Muscle layer of duodenum (tissue), 2 donors: ENCODE data around the gene SMIM7.

ENCODE experiments used
- H3K27ac ChIP-seq: one replicate; pipeline ENCODE4 v1.7.0; 2013; ENCODE audit warnings: mild to moderate bottlenecking, low read length
- H3K27me3 ChIP-seq: one replicate; pipeline ENCODE4 v1.7.0; 2013; ENCODE audit warnings: low read depth, mild to moderate bottlenecking, control low read depth, low read length
- H3K36me3 ChIP-seq, 2 donors: one replicate each; pipeline ENCODE4 v1.7.0; 2013; ENCODE audit warnings: low read length in 2 of 2, control low read depth in 1 of 2, mild to moderate bottlenecking in 1 of 2; ENCODE audit not compliant: insufficient read depth in 2 of 2, control insufficient read depth in 1 of 2
- H3K4me1 ChIP-seq, 2 donors: one replicate each; pipeline ENCODE4 v1.7.0; 2013; ENCODE audit warnings: low read length in 2 of 2, mild to moderate bottlenecking in 2 of 2, control low read depth in 1 of 2, moderate library complexity in 1 of 2; ENCODE audit not compliant: insufficient read depth in 2 of 2, control insufficient read depth in 1 of 2
- H3K4me3 ChIP-seq, 2 donors: one replicate each; pipeline ENCODE4 v1.7.0; 2013; ENCODE audit warnings: low read length in 2 of 2, low read depth in 1 of 2, mild to moderate bottlenecking in 1 of 2
- H3K9me3 ChIP-seq, 2 donors: one replicate each; pipeline ENCODE4 v1.7.0; 2013; ENCODE audit warnings: low read length in 2 of 2, control low read depth in 1 of 2, mild to moderate bottlenecking in 1 of 2; ENCODE audit not compliant: control insufficient read depth in 1 of 2
- donor health status: healthy.

The SMIM7 gene

GRCh38 chr19:16659832-16660708 is at the start of gene SMIM7:
SMIM7 (minus strand) TSS chr19:16660144; CDS start chr19:16660110, 34 bp downstream.
- H3K4me1 ChIP-seq, result peaks cover 4 to 31% of the 10 kb centered on the region in 2 donors
- H3K36me3 ChIP-seq, result peaks cover 24 to 30% of the 10 kb centered on the region in 2 donors
- no peaks in the 10 kb centered on the region for H3K9me3 ChIP-seq
- no peaks in the 10 kb centered on the region for H3K27me3 ChIP-seq
- H3K4me3 ChIP-seq, result peak within 1 kb of the TSS; percentile 89 to 98
- H3K27ac ChIP-seq, result peak within 1 kb of the TSS; percentile 85

GRCh38 chr19:16703677-16704076 is 43.7 kb upstream of the SMIM7 start:
- Histone ChIP-seq H3K36me3 (no peaks in the 10 kb centered on the region), H3K27ac (no peak overlapping the region), H3K4me1 (no peaks in the 10 kb centered on the region), H3K4me3 (no peak overlapping the region), H3K9me3 (no peaks in the 10 kb centered on the region), H3K27me3 (no peaks in the 10 kb centered on the region)

- Histone ChIP-seq H3K4me1 (no peaks in the 10 kb centered on the region), H3K36me3 (no peaks in the 10 kb centered on the region), H3K27me3 (no peaks in the 10 kb centered on the region), H3K9me3 (no peaks in the 10 kb centered on the region), H3K4me3 (no peak overlapping the region), H3K27ac (no peak overlapping the region)
These were observed 42.2 kb upstream of the SMIM7 start for GRCh38 chr19:16702123-16702522.

- H3K27ac ChIP-seq, result no peak overlapping the region
- H3K9me3 ChIP-seq, result peaks cover 0 to 4% of the 10 kb centered on the region in 2 donors
- no peak overlapping the region for H3K4me3 ChIP-seq
- H3K27me3 ChIP-seq, result no peaks in the 10 kb centered on the region
- H3K36me3 ChIP-seq, result no peaks in the 10 kb centered on the region
- no peaks in the 10 kb centered on the region for H3K4me1 ChIP-seq
These were observed 39.0 kb upstream of the SMIM7 start for GRCh38 chr19:16698914-16699313.

- no peaks in the 10 kb centered on the region for H3K4me1 ChIP-seq
- H3K4me3 ChIP-seq, result no peak overlapping the region
- H3K27me3 ChIP-seq, result no peaks in the 10 kb centered on the region
- no peaks in the 10 kb centered on the region for H3K36me3 ChIP-seq
- H3K27ac ChIP-seq, result no peak overlapping the region
- peaks cover 0 to 4% of the 10 kb centered on the region in 2 donors for H3K9me3 ChIP-seq
These were observed 28.1 kb upstream of the SMIM7 start for GRCh38 chr19:16688084-16688483.

GRCh38 chr19:16684216-16684615 is 24.3 kb upstream of the SMIM7 start:
- H3K9me3 ChIP-seq, result peaks cover 0 to 12% of the 10 kb centered on the region in 2 donors
- no peaks in the 10 kb centered on the region for H3K27me3 ChIP-seq
- H3K27ac ChIP-seq, result no peak overlapping the region
- no peaks in the 10 kb centered on the region for H3K4me1 ChIP-seq
- peaks cover 0 to 24% of the 10 kb centered on the region in 2 donors for H3K36me3 ChIP-seq
- no peak overlapping the region for H3K4me3 ChIP-seq

GRCh38 chr19:16682539-16682938 is 22.6 kb upstream of the SMIM7 start:
- Histone ChIP-seq H3K4me3 (no peak overlapping the region), H3K9me3 (peaks cover 0 to 12% of the 10 kb centered on the region in 2 donors), H3K36me3 (peaks cover 0 to 24% of the 10 kb centered on the region in 2 donors), H3K4me1 (no peaks in the 10 kb centered on the region), H3K27ac (no peak overlapping the region), H3K27me3 (no peaks in the 10 kb centered on the region)

GRCh38 chr19:16679811-16680210 is 19.9 kb upstream of the SMIM7 start:
- Histone ChIP-seq H3K4me1 (no peaks in the 10 kb centered on the region), H3K36me3 (peaks cover 0 to 24% of the 10 kb centered on the region in 2 donors), H3K9me3 (peaks cover 0 to 12% of the 10 kb centered on the region in 2 donors), H3K4me3 (no peak overlapping the region), H3K27me3 (no peaks in the 10 kb centered on the region), H3K27ac (no peak overlapping the region)

GRCh38 chr19:16678498-16678897 is 18.6 kb upstream of the SMIM7 start:
- Histone ChIP-seq H3K36me3 (peaks cover 0 to 24% of the 10 kb centered on the region in 2 donors), H3K27me3 (no peaks in the 10 kb centered on the region), H3K9me3 (peaks cover 0 to 12% of the 10 kb centered on the region in 2 donors), H3K4me1 (no peaks in the 10 kb centered on the region), H3K4me3 (no peak overlapping the region), H3K27ac (no peak overlapping the region)

- H3K36me3 ChIP-seq, result peaks cover 0 to 18% of the 10 kb centered on the region in 2 donors
- peaks cover 0 to 12% of the 10 kb centered on the region in 2 donors for H3K9me3 ChIP-seq
- no peaks in the 10 kb centered on the region for H3K4me1 ChIP-seq
- no peak overlapping the region for H3K27ac ChIP-seq
- H3K4me3 ChIP-seq, result no peak overlapping the region
- no peaks in the 10 kb centered on the region for H3K27me3 ChIP-seq
These were observed 17.1 kb upstream of the SMIM7 start for GRCh38 chr19:16677055-16677454.

GRCh38 chr19:16676101-16676798 is 16.3 kb upstream of the SMIM7 start:
- no peaks in the 10 kb centered on the region for H3K4me1 ChIP-seq
- H3K27ac ChIP-seq, result no peak overlapping the region

More at GRCh38 chr19:16676101-16676798, 16.3 kb upstream of the SMIM7 start:
- Histone ChIP-seq H3K36me3 (peaks cover 0 to 10% of the 10 kb centered on the region in 2 donors), H3K4me3 (no peak overlapping the region), H3K9me3 (peaks cover 0 to 8% of the 10 kb centered on the region in 2 donors), H3K27me3 (no peaks in the 10 kb centered on the region)
